Liver (tissue), 9 donors: ENCODE measurements around the gene ATF7. TPM values are rescaled to one million over a fixed set of nuclear protein-coding genes. Genes with fewer than 3 reads are reported as not detected.

Experiments
- DNase-seq: peaks from one replicate; pipeline ENCODE4 v3.0.0-alpha.2; 2017; ENCODE audit warnings: low spot score
- H3K27ac ChIP-seq, 2 donors: one replicate each; pipeline ENCODE4 v1.7.0; 2013; ENCODE audit warnings: inconsistent platforms in 2 of 2, low read length in 2 of 2, control low read depth in 1 of 2, low read depth in 1 of 2, mild to moderate bottlenecking in 1 of 2
- H3K27me3 ChIP-seq, 4 donors: one replicate each; pipeline versions ENCODE4 v1.6.1 to v1.7.0; 2013; ENCODE audit warnings: low read length in 3 of 4, inconsistent platforms in 1 of 4, mild to moderate bottlenecking in 1 of 4, moderate library complexity in 1 of 4; ENCODE audit not compliant: control insufficient read depth in 4 of 4, insufficient read depth in 4 of 4
- H3K36me3 ChIP-seq, 4 donors: one replicate each; pipeline versions ENCODE4 v1.6.1 to v1.7.0; 2013; ENCODE audit warnings: low read length in 3 of 4, mild to moderate bottlenecking in 3 of 4, low read depth in 1 of 4, moderate library complexity in 1 of 4; ENCODE audit not compliant: control insufficient read depth in 4 of 4, insufficient read depth in 3 of 4
- H3K4me1 ChIP-seq, 4 donors: one replicate each; pipeline versions ENCODE4 v1.6.1 to v1.7.0; 2013; ENCODE audit warnings: low read length in 3 of 4, mild to moderate bottlenecking in 3 of 4, moderate library complexity in 1 of 4; ENCODE audit not compliant: control insufficient read depth in 4 of 4, insufficient read depth in 4 of 4
- H3K4me3 ChIP-seq, 3 donors: one replicate each; pipeline versions ENCODE4 v1.6.1 to v1.7.0; 2013; ENCODE audit warnings: low read length in 3 of 3, control low read depth in 1 of 3, low read depth in 1 of 3, mild to moderate bottlenecking in 1 of 3
- H3K9ac ChIP-seq, 2 donors: one replicate each; pipeline ENCODE4 v1.7.0; 2013; ENCODE audit warnings: low read length in 2 of 2, mild to moderate bottlenecking in 2 of 2, moderate library complexity in 2 of 2, control low read depth in 1 of 2, low read depth in 1 of 2
- H3K9me3 ChIP-seq, 4 donors: one replicate each; pipeline versions ENCODE4 v1.6.1 to v1.7.0; 2013; ENCODE audit warnings: low read length in 3 of 4; ENCODE audit not compliant: control insufficient read depth in 4 of 4
- EGR1 ChIP-seq, 2 donors: IDR thresholded peaks; 2 replicates each; pipeline ENCODE4 v1.6.1; 2016 to 2018; ENCODE audit warnings: antibody characterized with exemption in 2 of 2, low read depth in 2 of 2
- FOXA2 ChIP-seq: IDR thresholded peaks from 2 replicates; pipeline ENCODE4 v1.6.1; 2016; ENCODE audit warnings: antibody characterized with exemption
- GABPA ChIP-seq, 2 donors: IDR thresholded peaks in 1 of 2; conservative IDR thresholded peaks in 1 of 2; 2 replicates each; pipeline ENCODE4 v1.6.1; 2016; ENCODE audit warnings: antibody characterized with exemption in 2 of 2, mild to moderate bottlenecking in 1 of 2, moderate library complexity in 1 of 2
- HNF4A ChIP-seq, 2 donors: conservative IDR thresholded peaks; 2 replicates each; pipeline ENCODE4 v1.6.1; 2016; ENCODE audit warnings: antibody characterized with exemption in 2 of 2, mild to moderate bottlenecking in 2 of 2
- HNF4G ChIP-seq: IDR thresholded peaks from 2 replicates; pipeline ENCODE4 v1.6.1; 2016; ENCODE audit warnings: antibody characterized with exemption
- JUND ChIP-seq, 2 donors: IDR thresholded peaks; 2 replicates each; pipeline ENCODE4 v1.6.1; 2016; ENCODE audit warnings: antibody characterized with exemption in 2 of 2
- NR2F2 ChIP-seq: IDR thresholded peaks from 2 replicates; pipeline ENCODE4 v1.6.1; 2016; ENCODE audit warnings: antibody characterized with exemption
- RAD21 ChIP-seq, 2 donors: IDR thresholded peaks; 2 replicates each; pipeline ENCODE4 v1.6.1; 2016; ENCODE audit warnings: antibody characterized with exemption in 2 of 2, mild to moderate bottlenecking in 2 of 2
- REST ChIP-seq: IDR thresholded peaks from 2 replicates; pipeline ENCODE4 v1.6.1; 2016; ENCODE audit warnings: antibody characterized with exemption, mild to moderate bottlenecking
- RXRA ChIP-seq, 2 donors: IDR thresholded peaks; 2 replicates each; pipeline ENCODE4 v1.6.1; 2017 to 2018; ENCODE audit warnings: antibody characterized with exemption in 2 of 2, mild to moderate bottlenecking in 1 of 2
- SP1 ChIP-seq: IDR thresholded peaks from 2 replicates; pipeline ENCODE4 v1.6.1; 2018; ENCODE audit warnings: antibody characterized with exemption, mild to moderate bottlenecking
- TAF1 ChIP-seq: conservative IDR thresholded peaks from 2 replicates; pipeline ENCODE4 v1.6.1; 2016; ENCODE audit warnings: antibody characterized with exemption, mild to moderate bottlenecking
- YY1 ChIP-seq: IDR thresholded peaks from 2 replicates; pipeline ENCODE4 v1.6.1; 2016; ENCODE audit warnings: antibody characterized with exemption, mild to moderate bottlenecking
- WGBS: extraction: QIAGEN DNeasy Blood & Tissue Kit; methylation state at CpG from one replicate; pipeline ENCODE4 v1.1.7; 2013; 5-methylcytosine and 5-hydroxymethylcytosine counted together
- polyA plus RNA-seq, 2 donors: library from polyadenylated mRNA; stranded (reverse) in 1 of 2; unstranded in 1 of 2; fragments of 200-250 nt in 1 of 2; fragments of >200 nt in 1 of 2; fragmentation: Nextera tagmentation in 1 of 2; extraction: Ambion mirVana in 1 of 2; gene quantifications; one replicate each; pipeline versions ENCODE4 v1.2.1 to v1.2.3, GENCODE V29; 2013 to 2015
- total RNA-seq, 2 donors: library from RNA; depleted of rRNA; stranded (reverse); fragments of >200 nt; gene quantifications; one replicate each; pipeline ENCODE4 v1.2.3, GENCODE V29; 2014
- TF ChIP-seq, protein P1 (sequence below): fragments of 150-350 bp; IDR thresholded peaks from 2 replicates; pipeline ENCODE4 v1.5.1; 2017; ENCODE audit warnings: improper control_type of control experiment, low read depth, low read length; ENCODE audit not compliant: missing input control
- TF ChIP-seq, protein P2 (sequence below): IDR thresholded peaks from 2 replicates; pipeline ENCODE4 v1.6.1; 2016; ENCODE audit warnings: antibody characterized with exemption
- TF ChIP-seq, protein P3 (sequence below): IDR thresholded peaks from 2 replicates; pipeline ENCODE4 v1.6.1; 2016; ENCODE audit warnings: antibody characterized with exemption
- donor health status: healthy.
- donor health status: healthy.
- donor health status: healthy.
- donor health status: healthy.
- donor health status: healthy.

The ATF7 gene
- total and polyA plus RNA-seq, 4 donors: 5.3 to 14.5 (median 9.9) TPM

DNA sequence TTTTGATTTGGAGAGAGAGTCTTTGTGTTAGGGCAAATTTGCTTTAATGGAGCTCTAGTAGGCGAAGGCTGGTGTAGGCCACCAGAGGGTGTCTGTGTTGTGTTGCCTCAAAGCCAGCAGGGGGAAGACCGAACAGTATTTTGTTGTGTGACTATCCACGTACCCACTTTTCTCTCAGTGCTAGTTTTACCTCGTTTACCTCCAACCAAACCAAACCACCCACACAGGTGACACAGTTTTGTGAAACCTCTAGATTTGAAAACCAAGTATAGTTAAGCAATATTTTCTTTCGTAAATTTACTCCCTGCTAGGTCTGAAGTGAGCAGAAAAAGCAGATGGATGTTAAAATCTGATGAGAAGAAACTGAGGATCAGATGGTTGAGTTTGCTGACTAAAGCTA is 82.6 kb downstream of the ATF7 start:
- TF ChIP-seq RAD21 (IDR thresholded peaks at IDR 0.05) (peak; percentile 91 to 93), RXRA (IDR thresholded peaks at IDR 0.05) (peak in 1 of 2 donors; percentile 30), JUND (IDR thresholded peaks at IDR 0.05) (no peak), EGR1 (IDR thresholded peaks at IDR 0.05; ENCODE audit: low read depth in 2 of 2) (peak in 1 of 2 donors; percentile 24), YY1 (no peak)
- TF ChIP-seq, protein P1, sequence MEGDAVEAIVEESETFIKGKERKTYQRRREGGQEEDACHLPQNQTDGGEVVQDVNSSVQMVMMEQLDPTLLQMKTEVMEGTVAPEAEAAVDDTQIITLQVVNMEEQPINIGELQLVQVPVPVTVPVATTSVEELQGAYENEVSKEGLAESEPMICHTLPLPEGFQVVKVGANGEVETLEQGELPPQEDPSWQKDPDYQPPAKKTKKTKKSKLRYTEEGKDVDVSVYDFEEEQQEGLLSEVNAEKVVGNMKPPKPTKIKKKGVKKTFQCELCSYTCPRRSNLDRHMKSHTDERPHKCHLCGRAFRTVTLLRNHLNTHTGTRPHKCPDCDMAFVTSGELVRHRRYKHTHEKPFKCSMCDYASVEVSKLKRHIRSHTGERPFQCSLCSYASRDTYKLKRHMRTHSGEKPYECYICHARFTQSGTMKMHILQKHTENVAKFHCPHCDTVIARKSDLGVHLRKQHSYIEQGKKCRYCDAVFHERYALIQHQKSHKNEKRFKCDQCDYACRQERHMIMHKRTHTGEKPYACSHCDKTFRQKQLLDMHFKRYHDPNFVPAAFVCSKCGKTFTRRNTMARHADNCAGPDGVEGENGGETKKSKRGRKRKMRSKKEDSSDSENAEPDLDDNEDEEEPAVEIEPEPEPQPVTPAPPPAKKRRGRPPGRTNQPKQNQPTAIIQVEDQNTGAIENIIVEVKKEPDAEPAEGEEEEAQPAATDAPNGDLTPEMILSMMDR: peak; percentile 92
- peak; percentile 35 for DNase-seq
- no peaks in the 10 kb centered on the region for H3K27me3 ChIP-seq
- no peak overlapping the region for H3K9ac ChIP-seq
- peak overlapping the region; percentile 52 to 56 for H3K27ac ChIP-seq
- WGBS: 17% methylated on average over 5 of the region's 5 CpGs
- no peak overlapping the region for H3K4me3 ChIP-seq
- H3K36me3 ChIP-seq: peaks cover 0 to 17% (median 10%) of the 10 kb centered on the region in 4 donors
- no peaks in the 10 kb centered on the region for H3K9me3 ChIP-seq
- peaks cover 8 to 29% (median 20%) of the 10 kb centered on the region in 4 donors for H3K4me1 ChIP-seq

DNA sequence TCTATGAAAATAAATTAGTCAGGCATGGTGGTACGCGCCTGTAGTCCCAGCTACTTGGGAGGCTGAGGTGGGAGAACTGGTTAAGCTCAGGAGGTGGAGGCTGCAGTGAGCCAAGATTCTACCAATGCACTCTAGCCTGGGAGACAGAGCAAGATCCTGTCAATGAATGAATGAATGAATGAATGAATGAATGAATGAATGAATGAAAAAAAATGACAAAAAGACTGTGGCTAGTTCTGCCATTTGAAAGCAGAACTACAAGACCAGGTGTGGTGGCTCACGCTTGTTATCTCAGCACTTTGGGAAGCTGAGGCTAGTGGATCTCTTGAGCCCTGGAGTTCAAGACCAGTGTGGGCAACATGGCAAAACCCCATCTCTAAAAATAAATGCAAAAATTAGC is 86.7 kb downstream of the ATF7 start:
- Histone ChIP-seq H3K36me3 (peaks cover 5 to 33% (median 23%) of the 10 kb centered on the region in 4 donors), H3K4me1 (peaks cover 5 to 23% (median 17%) of the 10 kb centered on the region in 4 donors), H3K4me3 (no peak overlapping the region), H3K27me3 (no peaks in the 10 kb centered on the region), H3K9ac (no peak overlapping the region), H3K27ac (peak overlapping the region in 1 of 2 donors; percentile 13), H3K9me3 (no peaks in the 10 kb centered on the region)
- TF ChIP-seq REST: no peak
- TF ChIP-seq TAF1: no peak
- no peak for TF ChIP-seq GABPA (IDR thresholded peaks at IDR 0.05 in 1 of 2, conservative IDR thresholded peaks at IDR 0.05 in 1 of 2)
- TF ChIP-seq NR2F2: no peak
- TF ChIP-seq SP1: no peak
- TF ChIP-seq JUND (IDR thresholded peaks at IDR 0.05): no peak
- TF ChIP-seq, protein P2, sequence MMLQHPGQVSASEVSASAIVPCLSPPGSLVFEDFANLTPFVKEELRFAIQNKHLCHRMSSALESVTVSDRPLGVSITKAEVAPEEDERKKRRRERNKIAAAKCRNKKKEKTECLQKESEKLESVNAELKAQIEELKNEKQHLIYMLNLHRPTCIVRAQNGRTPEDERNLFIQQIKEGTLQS: no peak
- no peak for TF ChIP-seq HNF4A (conservative IDR thresholded peaks at IDR 0.05)
- TF ChIP-seq HNF4G: no peak
- TF ChIP-seq FOXA2: no peak
- no peak for TF ChIP-seq RAD21 (IDR thresholded peaks at IDR 0.05)
- TF ChIP-seq EGR1 (IDR thresholded peaks at IDR 0.05; ENCODE audit: low read depth in 2 of 2): no peak
- TF ChIP-seq YY1: no peak
- TF ChIP-seq, protein P3, sequence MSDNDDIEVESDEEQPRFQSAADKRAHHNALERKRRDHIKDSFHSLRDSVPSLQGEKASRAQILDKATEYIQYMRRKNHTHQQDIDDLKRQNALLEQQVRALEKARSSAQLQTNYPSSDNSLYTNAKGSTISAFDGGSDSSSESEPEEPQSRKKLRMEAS: no peak
- TF ChIP-seq, protein P1: no peak
- no peak for DNase-seq
- 99% methylated on average over 3 of the region's 3 CpGs for WGBS
